Liver (tissue), 9 donors: ENCODE results near the gene ACTR8. TPM values are rescaled to one million over a fixed set of nuclear protein-coding genes. Genes with fewer than 3 reads are reported as not detected.

Source experiments
- DNase-seq: peaks from one replicate; pipeline ENCODE4 v3.0.0-alpha.2; 2017; ENCODE audit warnings: low spot score
- H3K27ac ChIP-seq, 2 donors: one replicate each; pipeline ENCODE4 v1.7.0; 2013; ENCODE audit warnings: inconsistent platforms in 2 of 2, low read length in 2 of 2, control low read depth in 1 of 2, low read depth in 1 of 2, mild to moderate bottlenecking in 1 of 2
- H3K27me3 ChIP-seq, 4 donors: one replicate each; pipeline versions ENCODE4 v1.6.1 to v1.7.0; 2013; ENCODE audit warnings: low read length in 3 of 4, inconsistent platforms in 1 of 4, mild to moderate bottlenecking in 1 of 4, moderate library complexity in 1 of 4; ENCODE audit not compliant: control insufficient read depth in 4 of 4, insufficient read depth in 4 of 4
- H3K36me3 ChIP-seq, 4 donors: one replicate each; pipeline versions ENCODE4 v1.6.1 to v1.7.0; 2013; ENCODE audit warnings: low read length in 3 of 4, mild to moderate bottlenecking in 3 of 4, low read depth in 1 of 4, moderate library complexity in 1 of 4; ENCODE audit not compliant: control insufficient read depth in 4 of 4, insufficient read depth in 3 of 4
- H3K4me1 ChIP-seq, 4 donors: one replicate each; pipeline versions ENCODE4 v1.6.1 to v1.7.0; 2013; ENCODE audit warnings: low read length in 3 of 4, mild to moderate bottlenecking in 3 of 4, moderate library complexity in 1 of 4; ENCODE audit not compliant: control insufficient read depth in 4 of 4, insufficient read depth in 4 of 4
- H3K4me3 ChIP-seq, 3 donors: one replicate each; pipeline versions ENCODE4 v1.6.1 to v1.7.0; 2013; ENCODE audit warnings: low read length in 3 of 3, control low read depth in 1 of 3, low read depth in 1 of 3, mild to moderate bottlenecking in 1 of 3
- H3K9ac ChIP-seq, 2 donors: one replicate each; pipeline ENCODE4 v1.7.0; 2013; ENCODE audit warnings: low read length in 2 of 2, mild to moderate bottlenecking in 2 of 2, moderate library complexity in 2 of 2, control low read depth in 1 of 2, low read depth in 1 of 2
- H3K9me3 ChIP-seq, 4 donors: one replicate each; pipeline versions ENCODE4 v1.6.1 to v1.7.0; 2013; ENCODE audit warnings: low read length in 3 of 4; ENCODE audit not compliant: control insufficient read depth in 4 of 4
- EGR1 ChIP-seq, 2 donors: IDR thresholded peaks; 2 replicates each; pipeline ENCODE4 v1.6.1; 2016 to 2018; ENCODE audit warnings: antibody characterized with exemption in 2 of 2, low read depth in 2 of 2
- FOXA1 ChIP-seq: IDR thresholded peaks from 2 replicates; pipeline ENCODE4 v1.6.1; 2016; ENCODE audit warnings: antibody characterized with exemption
- FOXA2 ChIP-seq: IDR thresholded peaks from 2 replicates; pipeline ENCODE4 v1.6.1; 2016; ENCODE audit warnings: antibody characterized with exemption
- GABPA ChIP-seq, 2 donors: IDR thresholded peaks in 1 of 2; conservative IDR thresholded peaks in 1 of 2; 2 replicates each; pipeline ENCODE4 v1.6.1; 2016; ENCODE audit warnings: antibody characterized with exemption in 2 of 2, mild to moderate bottlenecking in 1 of 2, moderate library complexity in 1 of 2
- HNF4A ChIP-seq, 2 donors: conservative IDR thresholded peaks; 2 replicates each; pipeline ENCODE4 v1.6.1; 2016; ENCODE audit warnings: antibody characterized with exemption in 2 of 2, mild to moderate bottlenecking in 2 of 2
- HNF4G ChIP-seq: IDR thresholded peaks from 2 replicates; pipeline ENCODE4 v1.6.1; 2016; ENCODE audit warnings: antibody characterized with exemption
- JUND ChIP-seq, 2 donors: IDR thresholded peaks; 2 replicates each; pipeline ENCODE4 v1.6.1; 2016; ENCODE audit warnings: antibody characterized with exemption in 2 of 2
- NR2F2 ChIP-seq: IDR thresholded peaks from 2 replicates; pipeline ENCODE4 v1.6.1; 2016; ENCODE audit warnings: antibody characterized with exemption
- RAD21 ChIP-seq, 2 donors: IDR thresholded peaks; 2 replicates each; pipeline ENCODE4 v1.6.1; 2016; ENCODE audit warnings: antibody characterized with exemption in 2 of 2, mild to moderate bottlenecking in 2 of 2
- RXRA ChIP-seq, 2 donors: IDR thresholded peaks; 2 replicates each; pipeline ENCODE4 v1.6.1; 2017 to 2018; ENCODE audit warnings: antibody characterized with exemption in 2 of 2, mild to moderate bottlenecking in 1 of 2
- SP1 ChIP-seq: IDR thresholded peaks from 2 replicates; pipeline ENCODE4 v1.6.1; 2018; ENCODE audit warnings: antibody characterized with exemption, mild to moderate bottlenecking
- TAF1 ChIP-seq: conservative IDR thresholded peaks from 2 replicates; pipeline ENCODE4 v1.6.1; 2016; ENCODE audit warnings: antibody characterized with exemption, mild to moderate bottlenecking
- WGBS: extraction: QIAGEN DNeasy Blood & Tissue Kit; methylation state at CpG from one replicate; pipeline ENCODE4 v1.1.7; 2013; 5-methylcytosine and 5-hydroxymethylcytosine counted together
- polyA plus RNA-seq, 2 donors: library from polyadenylated mRNA; stranded (reverse) in 1 of 2; unstranded in 1 of 2; fragments of 200-250 nt in 1 of 2; fragments of >200 nt in 1 of 2; fragmentation: Nextera tagmentation in 1 of 2; extraction: Ambion mirVana in 1 of 2; gene quantifications; one replicate each; pipeline versions ENCODE4 v1.2.1 to v1.2.3, GENCODE V29; 2013 to 2015
- total RNA-seq, 2 donors: library from RNA; depleted of rRNA; stranded (reverse); fragments of >200 nt; gene quantifications; one replicate each; pipeline ENCODE4 v1.2.3, GENCODE V29; 2014
- TF ChIP-seq, protein P1 (sequence below): IDR thresholded peaks from 2 replicates; pipeline ENCODE4 v1.6.1; 2016; ENCODE audit warnings: antibody characterized with exemption
- TF ChIP-seq, protein P2 (sequence below): fragments of 150-350 bp; IDR thresholded peaks from 2 replicates; pipeline ENCODE4 v1.5.1; 2017; ENCODE audit warnings: improper control_type of control experiment, low read depth, low read length; ENCODE audit not compliant: missing input control
- TF ChIP-seq, protein P3 (sequence below): IDR thresholded peaks from 2 replicates; pipeline ENCODE4 v1.6.1; 2016; ENCODE audit warnings: antibody characterized with exemption
- TF ChIP-seq, protein P4 (sequence below): IDR thresholded peaks from 2 replicates; pipeline ENCODE4 v1.6.1; 2016; ENCODE audit warnings: antibody characterized with exemption, mild to moderate bottlenecking
- TF ChIP-seq, protein P5 (sequence below): IDR thresholded peaks from 2 replicates; pipeline ENCODE4 v1.6.1; 2016; ENCODE audit warnings: antibody characterized with exemption
- donor health status: healthy.
- donor health status: healthy.
- donor health status: healthy.
- donor health status: healthy.
- donor health status: healthy.

Gene ACTR8
- total and polyA plus RNA-seq, 4 donors = 3.2 to 16.7 (median 7.7) TPM

DNA sequence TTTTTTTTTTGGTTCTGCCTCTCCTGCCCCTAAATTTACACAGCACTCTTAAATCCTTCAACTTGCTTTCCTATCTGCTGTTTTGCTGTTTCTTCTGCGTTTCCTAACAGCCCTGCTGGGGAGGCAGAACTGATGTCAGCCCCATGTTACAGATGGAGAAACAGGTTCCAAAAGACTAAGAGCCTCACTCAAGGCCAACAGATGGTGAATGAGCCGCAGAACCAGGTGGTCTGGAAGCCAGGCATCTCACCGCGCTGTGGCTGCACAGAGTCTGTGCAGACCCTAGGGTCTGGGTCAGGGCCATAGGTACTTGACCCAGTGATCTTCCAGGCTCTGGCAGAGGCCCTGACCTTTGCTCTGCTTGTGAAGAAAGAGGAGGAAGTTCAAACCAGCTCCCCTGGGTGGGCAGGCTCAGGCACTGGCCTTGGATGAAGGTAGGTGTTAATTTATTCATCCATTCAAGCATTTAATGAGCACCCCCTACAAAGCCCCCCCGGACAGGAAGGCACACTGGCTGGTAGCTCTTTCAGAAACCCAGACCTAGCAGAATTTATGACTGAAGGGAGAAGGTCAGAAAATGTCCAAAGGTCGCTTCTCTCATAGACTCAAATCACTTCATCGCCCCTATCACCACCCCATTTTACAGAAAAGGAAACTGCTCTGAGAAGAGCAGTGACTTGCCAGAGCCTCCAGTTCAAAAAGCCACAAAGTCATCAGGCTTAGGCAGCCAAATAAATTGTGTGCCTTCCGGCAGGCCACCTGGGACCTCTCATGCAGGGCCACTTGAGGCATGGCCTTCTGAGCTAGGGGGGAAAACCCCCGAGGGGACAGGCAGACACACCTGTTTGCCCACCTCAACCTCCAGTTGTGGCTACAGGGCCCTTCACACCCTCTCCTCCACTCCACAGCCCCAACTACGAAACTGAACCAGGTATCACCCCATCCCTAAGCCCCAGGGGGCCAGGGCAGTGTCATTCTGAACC lies 38.5 kb downstream of the ACTR8 start:
- H3K4me3 ChIP-seq = peak overlapping the region; percentile 12 to 85 (median 26)
- H3K4me1 ChIP-seq = peaks cover 2 to 52% (median 18%) of the 10 kb centered on the region in 4 donors
- H3K36me3 ChIP-seq = peaks cover 0 to 13% (median 5%) of the 10 kb centered on the region in 4 donors
- peak; percentile 38 for DNase-seq
- peak overlapping the region; percentile 98 to 99 for H3K27ac ChIP-seq
- TF ChIP-seq NR2F2 = peak; percentile 70
- TF ChIP-seq, protein P1, sequence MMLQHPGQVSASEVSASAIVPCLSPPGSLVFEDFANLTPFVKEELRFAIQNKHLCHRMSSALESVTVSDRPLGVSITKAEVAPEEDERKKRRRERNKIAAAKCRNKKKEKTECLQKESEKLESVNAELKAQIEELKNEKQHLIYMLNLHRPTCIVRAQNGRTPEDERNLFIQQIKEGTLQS = peak; percentile 1
- TF ChIP-seq, protein P2, sequence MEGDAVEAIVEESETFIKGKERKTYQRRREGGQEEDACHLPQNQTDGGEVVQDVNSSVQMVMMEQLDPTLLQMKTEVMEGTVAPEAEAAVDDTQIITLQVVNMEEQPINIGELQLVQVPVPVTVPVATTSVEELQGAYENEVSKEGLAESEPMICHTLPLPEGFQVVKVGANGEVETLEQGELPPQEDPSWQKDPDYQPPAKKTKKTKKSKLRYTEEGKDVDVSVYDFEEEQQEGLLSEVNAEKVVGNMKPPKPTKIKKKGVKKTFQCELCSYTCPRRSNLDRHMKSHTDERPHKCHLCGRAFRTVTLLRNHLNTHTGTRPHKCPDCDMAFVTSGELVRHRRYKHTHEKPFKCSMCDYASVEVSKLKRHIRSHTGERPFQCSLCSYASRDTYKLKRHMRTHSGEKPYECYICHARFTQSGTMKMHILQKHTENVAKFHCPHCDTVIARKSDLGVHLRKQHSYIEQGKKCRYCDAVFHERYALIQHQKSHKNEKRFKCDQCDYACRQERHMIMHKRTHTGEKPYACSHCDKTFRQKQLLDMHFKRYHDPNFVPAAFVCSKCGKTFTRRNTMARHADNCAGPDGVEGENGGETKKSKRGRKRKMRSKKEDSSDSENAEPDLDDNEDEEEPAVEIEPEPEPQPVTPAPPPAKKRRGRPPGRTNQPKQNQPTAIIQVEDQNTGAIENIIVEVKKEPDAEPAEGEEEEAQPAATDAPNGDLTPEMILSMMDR = no peak
- TF ChIP-seq, protein P3, sequence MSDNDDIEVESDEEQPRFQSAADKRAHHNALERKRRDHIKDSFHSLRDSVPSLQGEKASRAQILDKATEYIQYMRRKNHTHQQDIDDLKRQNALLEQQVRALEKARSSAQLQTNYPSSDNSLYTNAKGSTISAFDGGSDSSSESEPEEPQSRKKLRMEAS = no peak
- no peak for TF ChIP-seq GABPA (IDR thresholded peaks at IDR 0.05 in 1 of 2, conservative IDR thresholded peaks at IDR 0.05 in 1 of 2)
- TF ChIP-seq JUND (IDR thresholded peaks at IDR 0.05) = peak in 1 of 2 donors; percentile 3
- TF ChIP-seq HNF4G = peak; percentile 38
- peak; percentile 6 to 45 for TF ChIP-seq HNF4A (conservative IDR thresholded peaks at IDR 0.05)
- TF ChIP-seq RXRA (IDR thresholded peaks at IDR 0.05) = peak; percentile 45 to 49
- TF ChIP-seq FOXA2 = no peak
- TF ChIP-seq, protein P4, sequence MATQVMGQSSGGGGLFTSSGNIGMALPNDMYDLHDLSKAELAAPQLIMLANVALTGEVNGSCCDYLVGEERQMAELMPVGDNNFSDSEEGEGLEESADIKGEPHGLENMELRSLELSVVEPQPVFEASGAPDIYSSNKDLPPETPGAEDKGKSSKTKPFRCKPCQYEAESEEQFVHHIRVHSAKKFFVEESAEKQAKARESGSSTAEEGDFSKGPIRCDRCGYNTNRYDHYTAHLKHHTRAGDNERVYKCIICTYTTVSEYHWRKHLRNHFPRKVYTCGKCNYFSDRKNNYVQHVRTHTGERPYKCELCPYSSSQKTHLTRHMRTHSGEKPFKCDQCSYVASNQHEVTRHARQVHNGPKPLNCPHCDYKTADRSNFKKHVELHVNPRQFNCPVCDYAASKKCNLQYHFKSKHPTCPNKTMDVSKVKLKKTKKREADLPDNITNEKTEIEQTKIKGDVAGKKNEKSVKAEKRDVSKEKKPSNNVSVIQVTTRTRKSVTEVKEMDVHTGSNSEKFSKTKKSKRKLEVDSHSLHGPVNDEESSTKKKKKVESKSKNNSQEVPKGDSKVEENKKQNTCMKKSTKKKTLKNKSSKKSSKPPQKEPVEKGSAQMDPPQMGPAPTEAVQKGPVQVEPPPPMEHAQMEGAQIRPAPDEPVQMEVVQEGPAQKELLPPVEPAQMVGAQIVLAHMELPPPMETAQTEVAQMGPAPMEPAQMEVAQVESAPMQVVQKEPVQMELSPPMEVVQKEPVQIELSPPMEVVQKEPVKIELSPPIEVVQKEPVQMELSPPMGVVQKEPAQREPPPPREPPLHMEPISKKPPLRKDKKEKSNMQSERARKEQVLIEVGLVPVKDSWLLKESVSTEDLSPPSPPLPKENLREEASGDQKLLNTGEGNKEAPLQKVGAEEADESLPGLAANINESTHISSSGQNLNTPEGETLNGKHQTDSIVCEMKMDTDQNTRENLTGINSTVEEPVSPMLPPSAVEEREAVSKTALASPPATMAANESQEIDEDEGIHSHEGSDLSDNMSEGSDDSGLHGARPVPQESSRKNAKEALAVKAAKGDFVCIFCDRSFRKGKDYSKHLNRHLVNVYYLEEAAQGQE = no peak
- TF ChIP-seq SP1 = peak; percentile 9
- 41% methylated on average over 10 of the region's 10 CpGs for WGBS
- H3K9me3 ChIP-seq = no peaks in the 10 kb centered on the region
- H3K9ac ChIP-seq = peak overlapping the region; percentile 61 to 86
- H3K27me3 ChIP-seq = no peaks in the 10 kb centered on the region

DNA sequence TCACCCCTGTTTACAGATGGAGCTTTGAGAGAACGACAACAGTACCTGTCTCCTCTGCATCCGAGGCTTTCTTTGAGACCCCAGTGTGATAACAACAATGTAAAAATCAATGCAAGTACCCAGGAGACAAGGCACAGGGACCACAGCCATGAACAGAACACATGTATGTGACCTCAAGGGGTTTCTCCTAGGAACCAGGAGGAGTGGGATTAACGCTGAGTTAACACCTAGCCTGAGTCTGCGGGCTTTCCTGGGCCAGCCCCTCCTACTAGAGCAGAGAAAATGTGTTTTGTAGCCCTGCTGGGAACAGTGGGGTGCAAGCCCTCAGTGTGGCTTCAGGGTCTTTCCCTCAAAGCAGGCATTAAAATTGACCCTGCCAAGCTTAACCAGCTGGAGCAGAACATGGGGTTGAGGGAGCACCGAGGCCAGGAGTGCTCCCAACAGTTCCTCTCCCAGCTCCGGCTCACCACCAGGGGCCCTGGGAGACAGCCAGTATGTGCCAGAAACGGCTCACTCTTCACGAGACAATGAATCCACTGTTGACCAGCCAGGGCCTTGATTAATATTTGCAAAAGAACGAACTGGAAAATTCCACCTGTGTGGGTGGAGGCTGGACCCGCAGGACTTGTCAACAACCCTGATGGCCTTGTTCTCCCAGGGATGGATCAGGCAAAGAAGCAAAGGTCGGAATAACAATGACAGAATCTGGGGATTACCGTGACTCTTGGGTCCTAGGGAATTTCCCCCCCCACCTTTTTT lies 39.3 kb downstream of the ACTR8 start:
- Histone ChIP-seq H3K27me3 (no peaks in the 10 kb centered on the region), H3K4me1 (peaks cover 2 to 52% (median 18%) of the 10 kb centered on the region in 4 donors), H3K9me3 (no peaks in the 10 kb centered on the region), H3K27ac (peak overlapping the region; percentile 98 to 99), H3K4me3 (peak overlapping the region in 2 of 3 donors; percentile 12 to 19), H3K9ac (peak overlapping the region; percentile 69 to 92), H3K36me3 (peaks cover 2 to 17% (median 6%) of the 10 kb centered on the region in 4 donors)
- DNase-seq = peak; percentile 66
- 23% methylated on average over 12 of the region's 12 CpGs for WGBS
- TF ChIP-seq RXRA (IDR thresholded peaks at IDR 0.05) (peak; percentile 60 to 82), FOXA2 (peak; percentile 97), GABPA (IDR thresholded peaks at IDR 0.05 in 1 of 2, conservative IDR thresholded peaks at IDR 0.05 in 1 of 2) (peak in 1 of 2 donors; percentile 40), RAD21 (IDR thresholded peaks at IDR 0.05) (peak; percentile 49 to 63), EGR1 (IDR thresholded peaks at IDR 0.05; ENCODE audit: low read depth in 2 of 2) (peak; percentile 98 to 99), SP1 (peak; percentile 96), FOXA1 (peak; percentile 97), JUND (IDR thresholded peaks at IDR 0.05) (peak; percentile 60 to 80), HNF4A (conservative IDR thresholded peaks at IDR 0.05) (peak; percentile 87 to 94), TAF1 (peak; percentile 56)
- TF ChIP-seq, protein P1 = peak; percentile 62
- TF ChIP-seq, protein P5, sequence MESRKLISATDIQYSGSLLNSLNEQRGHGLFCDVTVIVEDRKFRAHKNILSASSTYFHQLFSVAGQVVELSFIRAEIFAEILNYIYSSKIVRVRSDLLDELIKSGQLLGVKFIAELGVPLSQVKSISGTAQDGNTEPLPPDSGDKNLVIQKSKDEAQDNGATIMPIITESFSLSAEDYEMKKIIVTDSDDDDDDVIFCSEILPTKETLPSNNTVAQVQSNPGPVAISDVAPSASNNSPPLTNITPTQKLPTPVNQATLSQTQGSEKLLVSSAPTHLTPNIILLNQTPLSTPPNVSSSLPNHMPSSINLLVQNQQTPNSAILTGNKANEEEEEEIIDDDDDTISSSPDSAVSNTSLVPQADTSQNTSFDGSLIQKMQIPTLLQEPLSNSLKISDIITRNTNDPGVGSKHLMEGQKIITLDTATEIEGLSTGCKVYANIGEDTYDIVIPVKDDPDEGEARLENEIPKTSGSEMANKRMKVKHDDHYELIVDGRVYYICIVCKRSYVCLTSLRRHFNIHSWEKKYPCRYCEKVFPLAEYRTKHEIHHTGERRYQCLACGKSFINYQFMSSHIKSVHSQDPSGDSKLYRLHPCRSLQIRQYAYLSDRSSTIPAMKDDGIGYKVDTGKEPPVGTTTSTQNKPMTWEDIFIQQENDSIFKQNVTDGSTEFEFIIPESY = peak; percentile 75
- TF ChIP-seq, protein P2 = peak; percentile 56
